K562 (cell line): ENCODE results near the gene ABCG1. TPM values are rescaled to one million over a fixed set of nuclear protein-coding genes. Genes with fewer than 3 reads are reported as not detected.

Source experiments
- ATAC-seq: fragments of 200-7000 bp; cut with Tn5 transposase; 3 replicates; pipeline ENCODE4 v1.9.1; 2020; ENCODE audit warnings: moderate library complexity
- BruUV-seq: library from RNA; stranded (reverse); fragments of 400-500 nt; replicated peaks from 2 replicates; lab custom pipeline; 2021; lab: Mats Ljungman, UMichigan
- CTCF ChIA-PET: fragments of 300-600 bp; formaldehyde crosslinking; extraction: SDS; loops from one replicate; lab custom pipeline; 2021; ENCODE audit warnings: low intra/inter-chr PET ratio; lab: Yijun Ruan, JAX
- POLR2A ChIA-PET: fragments of 300-600, 350-650 bp; sonication (Branson Sonifier 250); formaldehyde crosslinking; extraction: SDS; loops from one replicate; lab custom pipeline; 2021; ENCODE audit warnings: antibody characterized with exemption, inconsistent platforms; lab: Yijun Ruan, JAX
- DNase-seq, 4 experiments: peaks; one replicate each; pipeline versions ENCODE4 v3.0.0 to v3.0.0-alpha.2; 2011 to 2018; ENCODE audit warnings: low spot score in 3 of 4, mixed read lengths in 3 of 4; ENCODE audit errors: extremely low read depth in 1 of 4
- FAIRE-seq: peaks from 2 replicates; lab custom pipeline; 2011; peaks lifted over from hg19 to GRCh38; lab: Jason Lieb, UNC
- H2AFZ ChIP-seq: 2 replicates; pipeline ENCODE4 v1.6.0; 2011; ENCODE audit warnings: low read depth, low read length, control low read depth, inconsistent platforms
- H3K27ac ChIP-seq: fragments of 200-600 bp; 3 replicates; pipeline ENCODE4 v1.8.0; 2011; ENCODE audit warnings: low read depth, mild to moderate bottlenecking, control low read depth, inconsistent platforms, low read length, moderate library complexity, mixed read lengths; ENCODE audit errors: extremely low read depth
- H3K27me3 ChIP-seq, 2 experiments: fragments of 300-600 bp in 1 of 2; 2 replicates in 1 of 2; 3 replicates in 1 of 2; pipeline versions ENCODE4 v1.6.0 to v1.8.0; 2011; ENCODE audit warnings: inconsistent platforms in 2 of 2, low read length in 2 of 2, mild to moderate bottlenecking in 1 of 2, mixed read lengths in 1 of 2, moderate library complexity in 1 of 2; ENCODE audit not compliant: control insufficient read depth in 2 of 2, insufficient read depth in 2 of 2
- H3K36me3 ChIP-seq: fragments of 300-600 bp; 3 replicates; pipeline ENCODE4 v1.8.0; 2011; ENCODE audit warnings: mild to moderate bottlenecking, low read length, inconsistent platforms; ENCODE audit not compliant: control insufficient read depth, insufficient read depth
- H3K4me1 ChIP-seq, 2 experiments: fragments of 200-600 bp in 1 of 2; replicated peaks in 1 of 2; 2 replicates in 1 of 2; 3 replicates in 1 of 2; pipeline versions ENCODE4 v1.5.1 to v1.8.0; 2011; ENCODE audit warnings: inconsistent platforms in 2 of 2, low read length in 2 of 2, mild to moderate bottlenecking in 1 of 2, mixed read lengths in 1 of 2, moderate library complexity in 1 of 2; ENCODE audit not compliant: control insufficient read depth in 2 of 2, insufficient read depth in 2 of 2
- H3K4me2 ChIP-seq: 2 replicates; pipeline ENCODE4 v1.6.1; 2011; ENCODE audit warnings: low read length, control low read depth, inconsistent platforms, mixed read lengths; ENCODE audit not compliant: insufficient read depth
- H3K4me3 ChIP-seq: fragments of 200-600 bp; sonication (generic), shearing (Covaris generic); 2 replicates; pipeline ENCODE4 v1.5.1; 2016; ENCODE audit warnings: control low read depth, inconsistent platforms
- H3K79me2 ChIP-seq: fragments of 200-600 bp; 3 replicates; pipeline ENCODE4 v1.8.0; 2011; ENCODE audit warnings: low read length, inconsistent platforms; ENCODE audit not compliant: control insufficient read depth, insufficient read depth
- H3K9ac ChIP-seq, 2 experiments: 2 replicates each; pipeline versions ENCODE4 v1.6.0 to v1.6.1; 2011; ENCODE audit warnings: low read depth in 2 of 2, low read length in 2 of 2, control low read depth in 1 of 2, inconsistent platforms in 1 of 2, mild to moderate bottlenecking in 1 of 2, mixed read lengths in 1 of 2; ENCODE audit not compliant: insufficient read depth in 1 of 2
- H3K9me1 ChIP-seq: one replicate; pipeline ENCODE4 v1.6.0; 2011; ENCODE audit warnings: inconsistent platforms, mild to moderate bottlenecking, low read length, moderate library complexity; ENCODE audit not compliant: control insufficient read depth, insufficient read depth
- H3K9me3 ChIP-seq: replicated peaks from 2 replicates; pipeline ENCODE4 v1.5.1; 2011; ENCODE audit warnings: low read depth, low read length, inconsistent platforms; ENCODE audit not compliant: control insufficient read depth, insufficient read depth
- H4K20me1 ChIP-seq: replicated peaks from 2 replicates; pipeline ENCODE4 v1.6.1; 2011; ENCODE audit warnings: low read length, inconsistent platforms, mixed read lengths; ENCODE audit not compliant: control insufficient read depth, insufficient read depth
- CHD1 ChIP-seq: fragments of 200-600 bp; sonication (generic); IDR thresholded peaks from one replicate; pipeline ENCODE4 v1.6.1; 2012; ENCODE audit warnings: mild to moderate bottlenecking, moderate library complexity, low read length, inconsistent platforms
- NR0B1 ChIP-seq: fragments of 450-650 bp; IDR thresholded peaks from one replicate; pipeline ENCODE4 v1.6.1; 2018; ENCODE audit warnings: mild to moderate bottlenecking, moderate library complexity; ENCODE audit not compliant: partially characterized antibody
- PRMT5 ChIP-seq: sonication (generic); formaldehyde crosslinking; IDR thresholded peaks from 2 replicates; pipeline ENCODE4 v1.5.0; 2020; ENCODE audit warnings: missing genetic modification reagents
- RHOXF2B ChIP-seq: fragments of 250-450 bp; sonication (Bioruptor Pico); conservative IDR thresholded peaks from 2 replicates; pipeline ENCODE4 v1.5.1; 2021
- SMARCA5 ChIP-seq: fragments of 450-650 bp; IDR thresholded peaks from 2 replicates; pipeline ENCODE4 v1.6.1; 2016
- SOX6 ChIP-seq: fragments of 450-650 bp; IDR thresholded peaks from 2 replicates; pipeline ENCODE4 v1.6.1; 2014; ENCODE audit warnings: mild to moderate bottlenecking
- ZSCAN32 ChIP-seq: fragments of 450-650 bp; formaldehyde crosslinking; IDR thresholded peaks from 2 replicates; pipeline ENCODE4 v1.4.0; 2020; ENCODE audit warnings: mild to moderate bottlenecking, moderate library complexity
- WGBS: fragments of 100-300 bp; shearing (Covaris generic); methylation state at CpG from one replicate; pipeline ENCODE4 v1.1.6; 2016; ENCODE audit warnings: low coverage, mixed read lengths; ENCODE audit not compliant: insufficient coverage; ENCODE audit errors: missing lambda C conversion rate; 5-methylcytosine and 5-hydroxymethylcytosine counted together
- in situ Hi-C: fragments of 300-500 bp; cut with MboI; formaldehyde crosslinking; loops from 4 replicates; pipeline ENCODE4 v1.15.0; 2018; ENCODE audit warnings: inconsistent platforms, mixed read lengths
- intact Hi-C: fragments of 100-400 bp; cut with micrococcal nuclease; formaldehyde crosslinking; loops from 2 replicates; pipeline ENCODE4 v1.14.2; 2022
- polyA plus RNA-seq, 8 experiments: library from polyadenylated mRNA; depleted of rRNA in 4 of 8; stranded (reverse) in 5 of 8; unstranded in 3 of 8; fragments of >200 nt; fragmentation: Nextera tagmentation in 2 of 8; fragmentation: Illumina TruSeq in 1 of 8; extraction: Ambion mirVana in 2 of 8; extraction: Trizol in 1 of 8; gene quantifications; 2 replicates each; pipeline versions ENCODE4 v1.2.1 to v1.2.3, GENCODE V29; 2011 to 2014; ENCODE audit warnings: inconsistent platforms in 1 of 8, missing spikeins in 1 of 8
- total RNA-seq, 7 experiments: library from RNA; depleted of rRNA in 6 of 7; stranded (reverse); fragments of >200 nt in 6 of 7; fragmentation: Illumina TruSeq in 2 of 7; extraction: Trizol in 2 of 7; gene quantifications; 2 replicates each; pipeline versions ENCODE4 v1.2.1 to v1.2.3, GENCODE V29; 2011 to 2021; ENCODE audit warnings: low replicate concordance in 1 of 7
- TF ChIP-seq, protein P1 (sequence below), 2 experiments: fragments of 250-450 bp in 1 of 2; fragments of 450-650 bp in 1 of 2; sonication (Bioruptor Pico) in 1 of 2; IDR thresholded peaks; 2 replicates each; pipeline versions ENCODE4 v1.6.1 to v1.8.0; 2016 to 2021; ENCODE audit warnings: mild to moderate bottlenecking in 2 of 2, moderate library complexity in 2 of 2, missing compliant biosample characterization in 1 of 2, missing genetic modification characterization in 1 of 2
- TF ChIP-seq, protein P2 (sequence below): fragments of 450-650 bp; formaldehyde crosslinking; IDR thresholded peaks from 2 replicates; pipeline ENCODE4 v1.4.0; 2020; ENCODE audit warnings: mild to moderate bottlenecking, mixed read lengths

ABCG1 gene
- total and polyA plus RNA-seq, 9 of the 15 experiments (the other 6 are each of a cell fraction or from before 2014, with no cell fraction given): 0.04 to 0.09 TPM; not detected in 7

GRCh38 chr21:42297377-42297776, 78.4 kb downstream of the ABCG1 start:
- ChIA-PET CTCF (no interaction called here), POLR2A (no interaction called here)
- peaks cover 7% of the 10 kb centered on the region for H4K20me1 ChIP-seq
- in situ Hi-C loops (no loop called here), intact Hi-C loops (no loop called here)
- ATAC-seq (no peak), DNase-seq (no peak), FAIRE-seq (no peak)
- no peak overlapping the region for H3K9ac ChIP-seq
- no peaks in the 10 kb centered on the region for H3K9me1 ChIP-seq
- no peak overlapping the region for H3K4me2 ChIP-seq
- H3K79me2 ChIP-seq: no peaks in the 10 kb centered on the region
- 1% methylated on average over 9 of the region's 9 CpGs for WGBS
- H3K27ac ChIP-seq: no peak overlapping the region
- no TSS peak for BruUV-seq
- H3K4me1 ChIP-seq: peaks cover 0 to 8% of the 10 kb centered on the region in 2 experiments; a peak in 1 of 5 replicates
- TF ChIP-seq, protein P1, sequence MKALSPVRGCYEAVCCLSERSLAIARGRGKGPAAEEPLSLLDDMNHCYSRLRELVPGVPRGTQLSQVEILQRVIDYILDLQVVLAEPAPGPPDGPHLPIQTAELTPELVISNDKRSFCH (CRISPR knock-in tag; IDR thresholded peaks at IDR 0.05): no peak
- TF ChIP-seq, protein P1 (tag; IDR thresholded peaks at IDR 0.05): no peak
- no peak for TF ChIP-seq ZSCAN32
- no peak for TF ChIP-seq SMARCA5
- TF ChIP-seq, protein P2, sequence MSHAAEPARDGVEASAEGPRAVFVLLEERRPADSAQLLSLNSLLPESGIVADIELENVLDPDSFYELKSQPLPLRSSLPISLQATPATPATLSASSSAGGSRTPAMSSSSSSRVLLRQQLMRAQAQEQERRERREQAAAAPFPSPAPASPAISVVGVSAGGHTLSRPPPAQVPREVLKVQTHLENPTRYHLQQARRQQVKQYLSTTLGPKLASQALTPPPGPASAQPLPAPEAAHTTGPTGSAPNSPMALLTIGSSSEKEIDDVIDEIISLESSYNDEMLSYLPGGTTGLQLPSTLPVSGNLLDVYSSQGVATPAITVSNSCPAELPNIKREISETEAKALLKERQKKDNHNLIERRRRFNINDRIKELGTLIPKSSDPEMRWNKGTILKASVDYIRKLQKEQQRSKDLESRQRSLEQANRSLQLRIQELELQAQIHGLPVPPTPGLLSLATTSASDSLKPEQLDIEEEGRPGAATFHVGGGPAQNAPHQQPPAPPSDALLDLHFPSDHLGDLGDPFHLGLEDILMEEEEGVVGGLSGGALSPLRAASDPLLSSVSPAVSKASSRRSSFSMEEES: no peak
- no peak for TF ChIP-seq PRMT5 (CRISPR knock-in tag)
- no peak for TF ChIP-seq SOX6
- TF ChIP-seq NR0B1: no peak
- TF ChIP-seq CHD1: no peak
- TF ChIP-seq RHOXF2B (CRISPR knock-in tag): no peak
- no peaks in the 10 kb centered on the region for H3K9me3 ChIP-seq
- H3K27me3 ChIP-seq: peaks cover 57 to 79% of the 10 kb centered on the region in 2 experiments
- H2AFZ ChIP-seq: no peak overlapping the region
- no peak overlapping the region for H3K4me3 ChIP-seq
- no peaks in the 10 kb centered on the region for H3K36me3 ChIP-seq
